Adrenal gland (tissue), 5 donors: Measurements from ENCODE around the gene KLF6.

Experiments
- POLR2A ChIP-seq, 2 donors: fragments of 450-650 bp; IDR thresholded peaks; one replicate each; pipeline ENCODE4 v1.6.1; 2017; ENCODE audit warnings: antibody characterized with exemption in 2 of 2, mild to moderate bottlenecking in 2 of 2, moderate library complexity in 1 of 2
- TF ChIP-seq, protein P1 (sequence below), 6 experiments: fragments of 450-650 bp in 4 of 6; fragments of 200-600 bp in 2 of 6; sonication (generic) in 1 of 6; IDR thresholded peaks; 1 replicate in 5 of 6; 2 replicates in 1 of 6; pipeline versions ENCODE4 v1.5.1 to v1.8.0; 2016 to 2021; ENCODE audit warnings: antibody characterized with exemption in 6 of 6, mild to moderate bottlenecking in 2 of 6, moderate library complexity in 1 of 6
- donor health status: DM: no; HTN: no; CAD: no.

- TF ChIP-seq, protein P1, sequence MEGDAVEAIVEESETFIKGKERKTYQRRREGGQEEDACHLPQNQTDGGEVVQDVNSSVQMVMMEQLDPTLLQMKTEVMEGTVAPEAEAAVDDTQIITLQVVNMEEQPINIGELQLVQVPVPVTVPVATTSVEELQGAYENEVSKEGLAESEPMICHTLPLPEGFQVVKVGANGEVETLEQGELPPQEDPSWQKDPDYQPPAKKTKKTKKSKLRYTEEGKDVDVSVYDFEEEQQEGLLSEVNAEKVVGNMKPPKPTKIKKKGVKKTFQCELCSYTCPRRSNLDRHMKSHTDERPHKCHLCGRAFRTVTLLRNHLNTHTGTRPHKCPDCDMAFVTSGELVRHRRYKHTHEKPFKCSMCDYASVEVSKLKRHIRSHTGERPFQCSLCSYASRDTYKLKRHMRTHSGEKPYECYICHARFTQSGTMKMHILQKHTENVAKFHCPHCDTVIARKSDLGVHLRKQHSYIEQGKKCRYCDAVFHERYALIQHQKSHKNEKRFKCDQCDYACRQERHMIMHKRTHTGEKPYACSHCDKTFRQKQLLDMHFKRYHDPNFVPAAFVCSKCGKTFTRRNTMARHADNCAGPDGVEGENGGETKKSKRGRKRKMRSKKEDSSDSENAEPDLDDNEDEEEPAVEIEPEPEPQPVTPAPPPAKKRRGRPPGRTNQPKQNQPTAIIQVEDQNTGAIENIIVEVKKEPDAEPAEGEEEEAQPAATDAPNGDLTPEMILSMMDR (IDR thresholded peaks at IDR 0.05) = no peak
- TF ChIP-seq POLR2A (IDR thresholded peaks at IDR 0.05) = no peak
Observed at GRCh38 chr10:3827266-3827665, 42.3 kb upstream of the KLF6 start.
